ENCODE measurements around the gene MAFF. TPM values are rescaled to one million over a fixed set of nuclear protein-coding genes. Genes with fewer than 3 reads are reported as not detected.

MAFF gene
- total and polyA plus RNA-seq, 9 of the 15 experiments (the other 6 are each of a cell fraction or from before 2014, with no cell fraction given) = 0.51 to 8.0 (median 5.4) TPM

GRCh38 chr22:38240734-38241252 lies 39.0 kb downstream of the MAFF start (continued):
- no peak for TF ChIP-seq ZNF280A (IDR thresholded peaks at IDR 0.05; ENCODE audit: low read depth, partially characterized antibody)
- TF ChIP-seq ZNF592 (IDR thresholded peaks at IDR 0.05) = peak; percentile 65
- TF ChIP-seq EP300 (IDR thresholded peaks at IDR 0.05; ENCODE audit: low read length) = peak; percentile 21; the same call in 1 of the 2 replicates
- no peak for TF ChIP-seq CREM (IDR thresholded peaks at IDR 0.05; ENCODE audit: low read depth)
- no peak for TF ChIP-seq TFAM (CRISPR knock-in tag; conservative IDR thresholded peaks at IDR 0.05)
- no peak for TF ChIP-seq TFE3 (CRISPR knock-in tag; IDR thresholded peaks at IDR 0.05)
- no peak for TF ChIP-seq AFF1 (IDR thresholded peaks at IDR 0.05; ENCODE audit: low read depth in 1 of 2, partially characterized antibody in 2 of 2)
- TF ChIP-seq SMARCA4 (IDR thresholded peaks at IDR 0.05) = peak; percentile 59; the same call in 1 of the 2 replicates
- TF ChIP-seq E2F1 (CRISPR knock-in tag; IDR thresholded peaks at IDR 0.05) = no peak
- TF ChIP-seq SNAPC5 (CRISPR knock-in tag; IDR thresholded peaks at IDR 0.05) = no peak
- no peak for TF ChIP-seq HNRNPH1 (optimal IDR thresholded peaks at IDR 0.05; ENCODE audit: low read depth, low read length)
- no peak for TF ChIP-seq SMARCA5 (IDR thresholded peaks at IDR 0.05)
- TF ChIP-seq TAF7 (tag; IDR thresholded peaks at IDR 0.05) = peak; percentile 62; the same call in 1 of the 2 replicates
- no peak for TF ChIP-seq CSDE1 (IDR thresholded peaks at IDR 0.05)
